ENCODE data around the gene MTOR.

MTOR gene

GRCh38 chr1:11059155-11059967 lies 203.0 kb downstream of the MTOR start:
- no peak for DNase-seq

- peak; percentile 83 for DNase-seq
Measured at GRCh38 chr1:11058595-11059154, 203.7 kb downstream of the MTOR start.

- DNase-seq = no peak
Measured at GRCh38 chr1:11058026-11058425, 204.3 kb downstream of the MTOR start.

GRCh38 chr1:11057477-11057876 lies 204.9 kb downstream of the MTOR start:
- no peak for DNase-seq

Data from RPMI8226 (cell line).